ENCODE measurements around the gene ZNHIT3.

- no peak for TF ChIP-seq CTCF (IDR thresholded peaks at IDR 0.05)
- no peak for TF ChIP-seq POLR2A (IDR thresholded peaks at IDR 0.05)
- TF ChIP-seq POLR2AphosphoS5 (IDR thresholded peaks at IDR 0.05), result no peak
- no peak for TF ChIP-seq EP300 (IDR thresholded peaks at IDR 0.05)
These were observed 19.9 kb downstream of the ZNHIT3 start for GRCh38 chr17:36506249-36506826.
